B cell (primary cell): ENCODE measurements around the gene MCHR1.

Source experiments
- EZH2 ChIP-seq: IDR thresholded peaks from 2 replicates; pipeline ENCODE4 v1.6.1; 2012; ENCODE audit warnings: borderline replicate concordance, low read depth, mild to moderate bottlenecking, moderate library complexity, low read length; ENCODE audit not compliant: insufficient read depth, poor library complexity, severe bottlenecking
- TF ChIP-seq, protein P1 (sequence below): fragments of 200-600 bp; IDR thresholded peaks from one replicate; pipeline ENCODE4 v1.8.0; 2022; ENCODE audit warnings: antibody characterized with exemption, mild to moderate bottlenecking

DNA sequence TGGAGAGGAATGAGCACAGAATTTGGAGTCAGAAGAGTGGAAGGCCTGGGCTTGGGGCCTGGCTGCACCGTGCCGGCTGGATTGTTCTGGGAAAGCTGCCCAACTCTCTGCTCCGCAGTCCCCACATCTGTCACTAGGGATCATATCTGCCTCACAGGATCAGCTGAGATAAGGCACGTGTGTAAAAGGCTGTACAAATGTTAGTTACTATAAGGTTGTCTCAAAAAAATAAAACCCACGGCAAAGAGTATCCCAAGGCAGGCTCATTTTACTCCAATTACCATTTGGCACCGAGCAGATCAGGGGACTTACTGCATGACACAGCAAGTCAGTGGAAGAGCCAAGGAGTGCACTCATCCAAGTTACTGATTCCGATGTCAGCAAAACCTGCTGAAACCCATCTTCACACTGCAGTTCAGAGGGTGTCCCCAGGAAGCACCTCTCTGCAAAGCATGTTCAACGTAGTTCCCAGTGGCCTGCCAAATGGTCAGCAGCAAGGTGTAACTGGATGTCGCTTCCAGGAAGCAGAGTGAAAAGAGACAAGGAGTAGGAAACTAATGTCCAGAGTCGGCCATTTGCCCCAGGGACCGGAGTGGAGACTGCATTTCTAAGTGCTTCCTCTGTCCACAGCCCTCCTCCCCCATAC lies 24.6 kb upstream of the MCHR1 start:
- TF ChIP-seq, protein P1, sequence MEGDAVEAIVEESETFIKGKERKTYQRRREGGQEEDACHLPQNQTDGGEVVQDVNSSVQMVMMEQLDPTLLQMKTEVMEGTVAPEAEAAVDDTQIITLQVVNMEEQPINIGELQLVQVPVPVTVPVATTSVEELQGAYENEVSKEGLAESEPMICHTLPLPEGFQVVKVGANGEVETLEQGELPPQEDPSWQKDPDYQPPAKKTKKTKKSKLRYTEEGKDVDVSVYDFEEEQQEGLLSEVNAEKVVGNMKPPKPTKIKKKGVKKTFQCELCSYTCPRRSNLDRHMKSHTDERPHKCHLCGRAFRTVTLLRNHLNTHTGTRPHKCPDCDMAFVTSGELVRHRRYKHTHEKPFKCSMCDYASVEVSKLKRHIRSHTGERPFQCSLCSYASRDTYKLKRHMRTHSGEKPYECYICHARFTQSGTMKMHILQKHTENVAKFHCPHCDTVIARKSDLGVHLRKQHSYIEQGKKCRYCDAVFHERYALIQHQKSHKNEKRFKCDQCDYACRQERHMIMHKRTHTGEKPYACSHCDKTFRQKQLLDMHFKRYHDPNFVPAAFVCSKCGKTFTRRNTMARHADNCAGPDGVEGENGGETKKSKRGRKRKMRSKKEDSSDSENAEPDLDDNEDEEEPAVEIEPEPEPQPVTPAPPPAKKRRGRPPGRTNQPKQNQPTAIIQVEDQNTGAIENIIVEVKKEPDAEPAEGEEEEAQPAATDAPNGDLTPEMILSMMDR = no peak
- no peak for TF ChIP-seq EZH2
